GM21619 (cell line): Measurements from ENCODE around the gene MMADHC.
A peak's percentile ranks its signal among the peaks of the same experiment; 100 is the strongest.

Experiments used
- ATAC-seq: cut with Tn5 transposase; IDR thresholded peaks from one replicate; pipeline ENCODE4 v1.9.1; 2021; ENCODE audit not compliant: unreplicated experiment

Gene MMADHC

DNA sequence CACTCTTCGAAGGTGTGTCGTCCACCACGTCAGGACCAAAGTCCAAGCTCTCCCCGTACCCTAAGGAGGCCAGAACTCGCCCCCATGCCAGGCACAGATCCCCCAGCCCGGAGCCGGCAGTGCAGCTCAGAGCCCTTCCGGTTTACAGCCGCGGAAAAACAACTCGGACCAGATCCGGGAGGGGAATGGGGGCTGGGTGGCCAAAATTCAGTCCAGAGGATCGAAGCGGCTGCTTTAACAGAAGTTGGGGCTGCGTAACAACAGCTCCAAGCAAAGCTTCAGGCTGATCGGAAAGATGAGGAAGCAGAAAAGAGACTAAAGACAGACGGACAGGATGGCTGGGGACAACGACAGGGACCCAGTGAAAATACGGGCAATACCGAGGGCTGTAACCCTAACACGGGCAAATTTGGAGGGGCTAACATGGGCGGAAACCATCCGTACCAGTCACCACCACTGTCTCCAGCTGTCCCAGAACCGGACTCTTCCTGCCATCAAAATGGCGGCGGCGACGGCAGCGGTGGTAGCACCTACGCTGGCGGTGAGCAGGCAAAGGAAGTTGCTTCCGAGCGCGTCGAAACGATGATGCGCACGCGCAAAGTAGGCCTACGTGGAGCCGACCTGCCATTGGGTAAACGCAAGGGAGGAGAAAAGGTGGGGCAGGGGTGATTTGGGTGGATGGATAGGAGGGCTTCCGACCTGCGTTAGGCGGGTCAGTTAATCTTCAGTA lies at the start of gene MMADHC:
TSS of gene MMADHC (minus strand) at position 556 of the 730 bp plus-strand sequence. CDS start 678 bp downstream, outside the sequence.
- ATAC-seq: peak; percentile 99

- ATAC-seq: no peak
Observed at GRCh38 chr2:149634103-149634502, 46.5 kb upstream of the MMADHC start.

DNA sequence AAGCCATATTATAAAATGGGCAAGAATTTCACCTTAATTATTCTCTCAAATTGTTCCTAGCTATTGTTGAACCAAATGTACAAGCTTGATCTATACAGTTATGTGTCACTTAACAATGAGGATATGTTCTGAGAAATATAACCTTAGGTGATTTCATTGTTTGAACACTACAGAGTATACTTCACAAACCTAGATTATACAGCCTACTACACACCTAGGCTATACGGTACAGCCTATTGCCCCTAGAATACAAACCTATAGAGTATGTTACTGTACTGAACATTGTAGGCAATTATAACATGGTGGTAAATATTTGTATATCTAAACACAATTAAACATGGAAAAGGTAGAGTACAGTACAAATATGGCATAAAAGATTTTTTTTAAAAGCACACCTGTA lies 42.9 kb upstream of the MMADHC start:
- no peak for ATAC-seq

DNA sequence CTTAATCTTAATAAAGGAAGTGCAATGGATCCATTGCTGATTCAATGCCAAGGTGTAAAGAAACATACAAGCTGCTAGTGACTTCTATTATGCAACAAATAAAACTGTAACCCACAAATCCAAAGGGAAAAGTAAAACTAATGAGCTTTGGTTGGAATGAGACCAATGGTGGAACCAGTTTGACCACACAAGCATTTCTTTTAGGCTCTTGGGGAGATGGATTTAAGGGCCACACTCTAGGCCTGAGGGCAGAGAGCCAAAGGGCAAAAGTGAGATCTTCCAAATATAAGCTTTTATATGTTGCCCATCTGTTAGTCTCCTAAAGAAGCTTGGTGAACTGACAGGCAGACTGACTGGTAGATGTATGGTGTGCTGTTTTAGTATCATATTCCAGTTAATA lies 41.5 kb upstream of the MMADHC start:
- ATAC-seq: no peak

- ATAC-seq: no peak
Observed at GRCh38 chr2:149627111-149627801, 39.7 kb upstream of the MMADHC start.

GRCh38 chr2:149625671-149626070 lies 38.1 kb upstream of the MMADHC start:
- no peak for ATAC-seq

DNA sequence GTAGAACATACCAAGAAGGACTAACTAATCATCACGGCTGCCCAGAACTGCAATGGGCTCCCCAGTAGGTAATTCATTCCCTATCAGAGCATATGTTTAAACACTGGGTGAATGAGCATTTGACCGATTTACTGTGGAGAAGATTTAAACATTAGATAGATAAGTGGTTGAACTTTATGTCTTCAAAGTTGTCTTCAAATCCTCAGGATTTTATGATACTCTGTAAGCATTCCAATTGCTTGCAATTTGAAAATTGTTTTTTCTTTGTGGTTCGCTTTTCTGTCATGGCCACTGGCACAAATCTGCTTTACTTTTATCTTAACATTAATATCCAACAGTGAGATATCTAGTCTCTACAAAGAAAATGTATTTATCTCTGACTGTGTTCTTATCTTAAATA lies 37.7 kb upstream of the MMADHC start:
- ATAC-seq: no peak

GRCh38 chr2:149622343-149622742 lies 34.8 kb upstream of the MMADHC start:
- ATAC-seq: no peak

DNA sequence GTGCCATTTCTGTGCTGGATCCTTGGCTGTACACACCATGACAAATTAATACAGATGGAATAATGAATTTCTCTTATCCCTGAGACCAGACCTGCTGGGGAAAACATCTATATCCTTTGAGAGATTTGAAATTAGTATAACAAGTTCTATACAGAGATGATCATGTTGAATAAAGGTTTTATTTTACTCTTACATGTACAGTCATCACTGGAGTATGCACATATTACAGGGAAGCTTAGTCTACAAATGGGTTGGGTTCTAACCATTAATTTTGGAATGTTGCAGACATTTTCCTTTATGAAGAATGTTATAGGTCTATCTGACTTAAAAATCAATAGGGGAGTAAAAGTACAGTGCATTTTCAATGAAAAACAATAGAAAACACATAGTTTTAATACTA lies 29.9 kb upstream of the MMADHC start:
- no peak for ATAC-seq

GRCh38 chr2:149616681-149617456 lies 29.3 kb upstream of the MMADHC start:
- ATAC-seq: no peak

DNA sequence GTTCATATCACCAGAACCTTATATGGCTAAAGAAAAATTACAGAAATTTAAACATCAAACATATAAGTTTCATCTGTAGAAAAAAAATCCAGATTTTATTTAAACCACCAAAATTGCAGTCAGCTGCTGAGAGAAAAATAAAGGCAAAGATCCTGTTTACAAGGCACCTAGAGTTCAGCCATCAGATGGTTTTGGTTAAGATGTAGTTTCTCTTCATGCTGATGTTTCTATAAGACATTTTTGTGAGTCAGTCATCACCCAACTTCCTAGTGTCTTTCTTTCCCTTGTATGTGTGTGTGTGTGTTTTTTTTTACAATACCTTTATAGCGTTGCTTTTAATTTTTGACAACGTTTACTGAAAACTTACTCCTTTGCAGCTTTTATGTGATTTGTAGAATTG lies 26.1 kb upstream of the MMADHC start:
- no peak for ATAC-seq

DNA sequence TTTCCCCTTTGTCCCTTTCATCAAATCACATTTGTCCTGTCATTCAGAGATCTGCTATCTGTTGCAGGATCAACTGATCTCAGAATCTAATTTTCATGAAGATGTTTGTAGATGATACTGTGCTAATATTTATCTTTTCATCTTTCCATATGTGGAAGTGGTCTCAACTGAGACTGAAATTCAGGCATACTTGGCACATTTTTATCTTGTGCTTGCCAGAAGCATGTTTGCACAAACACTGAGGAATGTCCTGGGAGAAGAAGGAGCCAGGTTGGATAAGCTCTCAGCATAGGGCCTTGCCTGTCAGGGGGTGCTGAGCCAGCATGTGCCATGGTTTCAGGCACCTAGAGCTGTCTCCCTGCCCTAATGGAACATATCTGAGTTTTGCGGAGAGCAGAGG lies 24.5 kb upstream of the MMADHC start:
- no peak for ATAC-seq

GRCh38 chr2:149611100-149611820 lies 23.7 kb upstream of the MMADHC start:
- no peak for ATAC-seq

- no peak for ATAC-seq
Observed at GRCh38 chr2:149606251-149606811, 18.8 kb upstream of the MMADHC start.

DNA sequence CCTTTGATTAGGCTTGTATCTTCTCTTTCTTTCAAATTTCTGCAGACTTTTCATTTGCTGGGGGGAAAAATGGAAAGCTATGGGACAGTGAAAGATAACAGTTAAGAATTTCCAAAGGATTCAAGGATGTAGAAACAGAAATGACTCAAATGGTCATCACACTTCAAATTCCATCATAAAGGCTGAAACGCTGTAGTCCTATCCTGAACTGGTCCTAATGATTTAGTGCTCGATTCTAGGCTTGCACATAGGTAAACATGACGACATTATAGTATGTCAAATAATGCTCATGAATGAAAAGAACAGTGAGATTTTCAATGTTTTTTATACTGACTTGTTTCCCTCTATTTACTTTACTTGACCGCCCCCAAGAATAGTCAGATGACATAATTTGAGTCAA lies 15.7 kb upstream of the MMADHC start:
- no peak for ATAC-seq

GRCh38 chr2:149601141-149601796 lies 13.7 kb upstream of the MMADHC start:
- ATAC-seq: no peak

GRCh38 chr2:149597668-149598326 lies 10.2 kb upstream of the MMADHC start:
- peak; percentile 98 for ATAC-seq

GRCh38 chr2:149597050-149597667 lies 9.6 kb upstream of the MMADHC start:
- ATAC-seq: peak; percentile 4

DNA sequence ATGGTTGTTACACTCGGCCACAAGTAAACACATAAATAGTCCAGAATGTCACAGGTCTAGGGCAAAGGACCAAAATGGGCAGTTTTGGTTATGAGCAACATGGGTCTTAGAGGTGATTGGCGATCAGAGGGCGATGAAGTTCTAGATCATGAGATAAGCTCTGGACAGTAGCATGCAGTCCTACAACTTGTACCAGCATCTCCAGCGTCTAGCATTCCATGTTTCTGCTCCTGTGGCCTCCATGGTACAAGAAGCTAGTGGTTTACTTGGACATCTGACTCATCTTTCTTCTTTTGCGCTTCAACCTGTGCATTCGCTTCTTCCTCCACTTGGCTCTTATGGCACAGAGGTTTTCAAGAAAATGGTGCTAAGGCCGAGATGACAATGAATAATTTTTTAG lies 8.9 kb upstream of the MMADHC start:
- no peak for ATAC-seq
